Measurements from ENCODE around the gene PTPN2. TPM values are rescaled to one million over a fixed set of nuclear protein-coding genes. Genes with fewer than 3 reads are reported as not detected.

The PTPN2 gene
- total and polyA plus RNA-seq, 9 of the 15 experiments (the other 6 are each of a cell fraction or from before 2014, with no cell fraction given): 36.6 to 66.4 (median 43.8) TPM

- Histone ChIP-seq H2AFZ (ENCODE audit: low read depth, low read length) (no peak overlapping the region; the same call in 1 of the 2 replicates), H3K9me1 (ENCODE audit: control insufficient read depth, insufficient read depth, low read length) (no peaks in the 10 kb centered on the region), H3K36me3 (ENCODE audit: control insufficient read depth, insufficient read depth, low read length) (no peaks in the 10 kb centered on the region), H4K20me1 (replicated peaks; ENCODE audit: control insufficient read depth, insufficient read depth, low read length) (no peaks in the 10 kb centered on the region), H3K27ac (ENCODE audit: extremely low read depth, low read depth, low read length) (no peak overlapping the region), H3K4me1 (replicated peaks in 1 of 2; ENCODE audit: control insufficient read depth in 2 of 2, insufficient read depth in 2 of 2, low read length in 2 of 2) (peaks cover 0 to 7% of the 10 kb centered on the region in 2 experiments; a peak in 2 of 5 replicates), H3K4me2 (ENCODE audit: insufficient read depth, low read length) (no peak overlapping the region), H3K4me3 (no peak overlapping the region), H3K9ac (ENCODE audit: insufficient read depth in 1 of 2, low read depth in 2 of 2, low read length in 2 of 2) (no peak overlapping the region), H3K79me2 (ENCODE audit: control insufficient read depth, insufficient read depth, low read length) (no peaks in the 10 kb centered on the region), H3K27me3 (ENCODE audit: control insufficient read depth in 2 of 2, insufficient read depth in 2 of 2, low read length in 2 of 2) (no peaks in the 10 kb centered on the region), H3K9me3 (replicated peaks; ENCODE audit: control insufficient read depth, insufficient read depth, low read depth, low read length) (peaks cover 3% of the 10 kb centered on the region)
- ChIA-PET CTCF (ENCODE audit: low intra/inter-chr PET ratio) (no interaction called here), POLR2A (interaction anchor here (0.6 kb wide), 1 partner anchor 218 kb away, joined by 4 read pairs; the partner anchor contains the start of gene CEP192)
- TF ChIP-seq PBX2 (CRISPR knock-in tag; IDR thresholded peaks at IDR 0.05; ENCODE audit: low read depth) (no peak), PBX2 (tag; conservative IDR thresholded peaks at IDR 0.05; ENCODE audit: low read depth) (no peak), MTA2 (IDR thresholded peaks at IDR 0.05; ENCODE audit: low read depth) (no peak), PTTG1 (tag; IDR thresholded peaks at IDR 0.05; ENCODE audit: low read depth) (no peak), BACH1 (tag; IDR thresholded peaks at IDR 0.05) (no peak), ARID4B (CRISPR knock-in tag; IDR thresholded peaks at IDR 0.05) (no peak), SMARCA5 (IDR thresholded peaks at IDR 0.05) (no peak)
- DNase-seq (ENCODE audit: extremely low read depth in 1 of 4, low spot score in 3 of 4) (no peak), FAIRE-seq (peak; percentile 49), ATAC-seq (no peak)
- 59% methylated on average over 5 of the region's 5 CpGs for whole genome bisulfite sequencing (ENCODE audit: insufficient coverage, low coverage, missing lambda C conversion rate)
- in situ Hi-C loops (cut with MboI) (no loop called here), intact Hi-C loops (cut with micrococcal nuclease) (no loop called here)
- no TSS peak for BruUV-seq (replicated peaks)
These were observed 110.7 kb downstream of the PTPN2 start for GRCh38 chr18:12773369-12773768.

Data from K562 (cell line).